Caco-2 (cell line): ENCODE results near the gene GPR157. TPM values are rescaled to one million over a fixed set of nuclear protein-coding genes. Genes with fewer than 3 reads are reported as not detected.

Experiments used
- BruUV-seq: library from RNA; stranded (reverse); fragments of 400-500 nt; replicated peaks from 2 replicates; lab custom pipeline; 2021; lab: Mats Ljungman, UMichigan
- CTCF ChIA-PET: fragments of 300-600 bp; sonication (Branson Sonifier 250); formaldehyde crosslinking; loops from one replicate; lab custom pipeline; 2022; ENCODE audit warnings: antibody characterized with exemption; lab: Charles Lee
- POLR2A ChIA-PET: fragments of 300-600 bp; sonication (Branson Sonifier 250); formaldehyde crosslinking; loops from one replicate; lab custom pipeline; 2022; ENCODE audit warnings: antibody characterized with exemption; lab: Charles Lee
- DNase-seq, 2 experiments: peaks; one replicate each; pipeline versions ENCODE4 v3.0.0 to v3.0.0-alpha.2; 2020 to 2022
- H3K27me3 ChIP-seq: replicated peaks from 2 replicates; pipeline ENCODE4 v1.6.0; 2011; ENCODE audit warnings: low read length; ENCODE audit not compliant: control insufficient read depth, insufficient read depth
- H3K36me3 ChIP-seq: 2 replicates; pipeline ENCODE4 v1.5.1; 2011; ENCODE audit warnings: low read length; ENCODE audit not compliant: control insufficient read depth, insufficient read depth
- H3K4me1 ChIP-seq: fragments of 250-450 bp; sonication (Bioruptor Pico); 2 replicates; pipeline ENCODE4 v1.5.1; 2020; ENCODE audit warnings: mild to moderate bottlenecking
- H3K4me3 ChIP-seq: 2 replicates; pipeline ENCODE4 v1.5.1; 2011; ENCODE audit warnings: low read depth, mild to moderate bottlenecking, control low read depth, low read length
- H3K9me3 ChIP-seq: fragments of 250-450 bp; sonication (Bioruptor Pico); 2 replicates; pipeline ENCODE4 v1.5.1; 2020; ENCODE audit warnings: mild to moderate bottlenecking, moderate library complexity
- H3K27ac Mint-ChIP-seq: one replicate; pipeline ENCODE4 v1.8.0; 2022; ENCODE audit warnings: mixed read lengths; ENCODE audit not compliant: unreplicated experiment
- H3K27me3 Mint-ChIP-seq: one replicate; pipeline ENCODE4 v1.8.0; 2022; ENCODE audit warnings: mixed read lengths; ENCODE audit not compliant: insufficient read depth, unreplicated experiment
- H3K36me3 Mint-ChIP-seq: one replicate; pipeline ENCODE4 v1.8.0; 2022; ENCODE audit warnings: mild to moderate bottlenecking, mixed read lengths; ENCODE audit not compliant: insufficient read depth, unreplicated experiment
- H3K4me1 Mint-ChIP-seq: one replicate; pipeline ENCODE4 v1.8.0; 2022; ENCODE audit warnings: low read depth, mixed read lengths; ENCODE audit not compliant: unreplicated experiment
- H3K4me3 Mint-ChIP-seq: one replicate; pipeline ENCODE4 v1.8.0; 2022; ENCODE audit warnings: mild to moderate bottlenecking, moderate library complexity, mixed read lengths; ENCODE audit not compliant: unreplicated experiment
- H3K9me3 Mint-ChIP-seq: one replicate; pipeline ENCODE4 v1.8.0; 2022; ENCODE audit warnings: mixed read lengths; ENCODE audit not compliant: unreplicated experiment
- CTCF ChIP-seq, 2 experiments: fragments of 200-600 bp in 1 of 2; IDR thresholded peaks; 1 replicate in 1 of 2; 2 replicates in 1 of 2; pipeline versions ENCODE4 v1.5.1 to v1.8.0; 2011 to 2022; ENCODE audit warnings: antibody characterized with exemption in 1 of 2, control low read depth in 1 of 2, inconsistent platforms in 1 of 2, low read depth in 1 of 2, low read length in 1 of 2, mild to moderate bottlenecking in 1 of 2, moderate library complexity in 1 of 2; ENCODE audit not compliant: insufficient read depth in 1 of 2, severe bottlenecking in 1 of 2, unreplicated experiment in 1 of 2
- intact Hi-C: fragments of 100-400 bp; cut with micrococcal nuclease; formaldehyde crosslinking; loops from one replicate; pipeline ENCODE4 v1.10.0; 2022; ENCODE audit not compliant: unreplicated experiment
- total RNA-seq: library from RNA; stranded (reverse); gene quantifications from 2 replicates; pipeline ENCODE4 v1.2.3, GENCODE V29; 2022

GPR157 gene
- total RNA-seq, 1 experiment from 2014 or later: 17.2 TPM

- DNase-seq: no peak
- H3K4me1 Mint-ChIP-seq: peaks cover 12% of the 10 kb centered on the region
- Histone ChIP-seq H3K9me3 (no peaks in the 10 kb centered on the region), H3K27me3 (no peaks in the 10 kb centered on the region), H3K36me3 (no peaks in the 10 kb centered on the region), H3K4me1 (peaks cover 18% of the 10 kb centered on the region), H3K4me3 (no peak overlapping the region)
- intact Hi-C loops: no loop called here
- H3K9me3 Mint-ChIP-seq: peaks cover 10% of the 10 kb centered on the region
- H3K4me3 Mint-ChIP-seq: no peak overlapping the region
- no peaks in the 10 kb centered on the region for H3K27me3 Mint-ChIP-seq
- BruUV-seq: no TSS peak
- H3K27ac Mint-ChIP-seq: no peak overlapping the region
- POLR2A ChIA-PET: no interaction called here
- CTCF ChIA-PET: no interaction called here
- H3K36me3 Mint-ChIP-seq: no peaks in the 10 kb centered on the region
- no peak for TF ChIP-seq CTCF (IDR thresholded peaks at IDR 0.05; ENCODE audit: insufficient read depth in 1 of 2, low read depth in 1 of 2, low read length in 1 of 2, severe bottlenecking in 1 of 2, unreplicated experiment in 1 of 2)
Observed at GRCh38 chr1:9087411-9088125, 41.3 kb downstream of the GPR157 start.

GRCh38 chr1:9086796-9087195, 42.1 kb downstream of the GPR157 start:
- no peak overlapping the region for H3K4me3 Mint-ChIP-seq
- H3K27me3 Mint-ChIP-seq: no peaks in the 10 kb centered on the region
- POLR2A ChIA-PET: no interaction called here
- Histone ChIP-seq H3K36me3 (no peaks in the 10 kb centered on the region), H3K9me3 (no peaks in the 10 kb centered on the region), H3K4me1 (peaks cover 18% of the 10 kb centered on the region), H3K4me3 (no peak overlapping the region), H3K27me3 (no peaks in the 10 kb centered on the region)
- H3K4me1 Mint-ChIP-seq: peaks cover 12% of the 10 kb centered on the region
- H3K36me3 Mint-ChIP-seq: no peaks in the 10 kb centered on the region
- H3K9me3 Mint-ChIP-seq: peaks cover 10% of the 10 kb centered on the region
- H3K27ac Mint-ChIP-seq: no peak overlapping the region
- intact Hi-C loops: no loop called here
- CTCF ChIA-PET: no interaction called here
- no peak for DNase-seq
- BruUV-seq: no TSS peak
- TF ChIP-seq CTCF (IDR thresholded peaks at IDR 0.05; ENCODE audit: insufficient read depth in 1 of 2, low read depth in 1 of 2, low read length in 1 of 2, severe bottlenecking in 1 of 2, unreplicated experiment in 1 of 2): no peak

- no peaks in the 10 kb centered on the region for H3K27me3 ChIP-seq
- intact Hi-C loops: no loop called here
- no peaks in the 10 kb centered on the region for H3K27me3 Mint-ChIP-seq
- TF ChIP-seq CTCF (IDR thresholded peaks at IDR 0.05; ENCODE audit: insufficient read depth in 1 of 2, low read depth in 1 of 2, low read length in 1 of 2, severe bottlenecking in 1 of 2, unreplicated experiment in 1 of 2): no peak
- H3K4me3 Mint-ChIP-seq: no peak overlapping the region
- no TSS peak for BruUV-seq
- peaks cover 18% of the 10 kb centered on the region for H3K4me1 ChIP-seq
- peak overlapping the region; percentile 71 for H3K27ac Mint-ChIP-seq
- CTCF ChIA-PET: no interaction called here
- H3K36me3 Mint-ChIP-seq: no peaks in the 10 kb centered on the region
- POLR2A ChIA-PET: interaction anchor here (0.5 kb wide), 1 partner anchor 157 kb away, joined by 4 read pairs; no protein-coding TSS in a partner anchor
- peaks cover 12% of the 10 kb centered on the region for H3K4me1 Mint-ChIP-seq
- no peaks in the 10 kb centered on the region for H3K36me3 ChIP-seq
- no peak overlapping the region for H3K4me3 ChIP-seq
- DNase-seq: no peak
- peaks cover 10% of the 10 kb centered on the region for H3K9me3 Mint-ChIP-seq
- no peaks in the 10 kb centered on the region for H3K9me3 ChIP-seq
Observed at GRCh38 chr1:9086045-9086444, 42.9 kb downstream of the GPR157 start.
